Liver (tissue), 3 donors: Measurements from ENCODE around the gene SHFL.

Experiments
- ATF3 ChIP-seq: IDR thresholded peaks from 2 replicates; pipeline ENCODE4 v1.6.1; 2016; ENCODE audit warnings: antibody characterized with exemption
- CTCF ChIP-seq: fragments of 150-350 bp; IDR thresholded peaks from 2 replicates; pipeline ENCODE4 v1.5.1; 2017; ENCODE audit warnings: improper control_type of control experiment, low read depth, low read length; ENCODE audit not compliant: missing input control
- FOXA1 ChIP-seq: IDR thresholded peaks from 2 replicates; pipeline ENCODE4 v1.6.1; 2016; ENCODE audit warnings: antibody characterized with exemption
- GABPA ChIP-seq, 2 donors: IDR thresholded peaks in 1 of 2; conservative IDR thresholded peaks in 1 of 2; 2 replicates each; pipeline ENCODE4 v1.6.1; 2016; ENCODE audit warnings: antibody characterized with exemption in 2 of 2, mild to moderate bottlenecking in 1 of 2, moderate library complexity in 1 of 2
- JUND ChIP-seq, 2 donors: IDR thresholded peaks; 2 replicates each; pipeline ENCODE4 v1.6.1; 2016; ENCODE audit warnings: antibody characterized with exemption in 2 of 2
- MAX ChIP-seq: IDR thresholded peaks from 2 replicates; pipeline ENCODE4 v1.6.1; 2016; ENCODE audit warnings: antibody characterized with exemption
- RAD21 ChIP-seq, 2 donors: IDR thresholded peaks; 2 replicates each; pipeline ENCODE4 v1.6.1; 2016; ENCODE audit warnings: antibody characterized with exemption in 2 of 2, mild to moderate bottlenecking in 2 of 2
- REST ChIP-seq: IDR thresholded peaks from 2 replicates; pipeline ENCODE4 v1.6.1; 2016; ENCODE audit warnings: antibody characterized with exemption, mild to moderate bottlenecking
- SP1 ChIP-seq: IDR thresholded peaks from 2 replicates; pipeline ENCODE4 v1.6.1; 2018; ENCODE audit warnings: antibody characterized with exemption, mild to moderate bottlenecking
- TAF1 ChIP-seq: conservative IDR thresholded peaks from 2 replicates; pipeline ENCODE4 v1.6.1; 2016; ENCODE audit warnings: antibody characterized with exemption, mild to moderate bottlenecking
- donor health status: healthy.
- donor health status: healthy.

GRCh38 chr19:10091895-10092641 lies 6.0 kb downstream of the SHFL start:
- no peak for TF ChIP-seq RAD21 (IDR thresholded peaks at IDR 0.05)
- TF ChIP-seq GABPA (IDR thresholded peaks at IDR 0.05 in 1 of 2, conservative IDR thresholded peaks at IDR 0.05 in 1 of 2): no peak
- no peak for TF ChIP-seq CTCF
- TF ChIP-seq ATF3: no peak
- no peak for TF ChIP-seq MAX
- no peak for TF ChIP-seq JUND (IDR thresholded peaks at IDR 0.05)
- TF ChIP-seq TAF1: no peak
- TF ChIP-seq FOXA1: no peak
- TF ChIP-seq REST: no peak
- TF ChIP-seq SP1: no peak
